Smooth muscle cell of the brain vasculature (primary cell): ENCODE data around the gene BABAM2.

ENCODE experiments used
- DNase-seq: peaks from one replicate; pipeline ENCODE4 v3.0.0-alpha.2; 2012; ENCODE audit warnings: low read depth, low spot score

BABAM2 gene

GRCh38 chr2:28162564-28162963 lies 272.0 kb downstream of the BABAM2 start:
- no peak for DNase-seq

GRCh38 chr2:28163028-28163427 lies 272.5 kb downstream of the BABAM2 start:
- DNase-seq: peak; percentile 26

GRCh38 chr2:28163627-28164279 lies 273.2 kb downstream of the BABAM2 start:
- DNase-seq: no peak

- DNase-seq: peak; percentile 20
These were observed 273.8 kb downstream of the BABAM2 start for GRCh38 chr2:28164280-28164801.

- DNase-seq: no peak
These were observed 274.6 kb downstream of the BABAM2 start for GRCh38 chr2:28165087-28165635.

GRCh38 chr2:28166956-28167355 lies 276.4 kb downstream of the BABAM2 start:
- DNase-seq: no peak

GRCh38 chr2:28168376-28168775 lies 277.8 kb downstream of the BABAM2 start:
- DNase-seq: no peak

- no peak for DNase-seq
These were observed 279.0 kb downstream of the BABAM2 start for GRCh38 chr2:28169492-28169891.

- DNase-seq: peak; percentile 21
These were observed 281.8 kb downstream of the BABAM2 start for GRCh38 chr2:28172114-28172898.

- no peak for DNase-seq
These were observed 282.8 kb downstream of the BABAM2 start for GRCh38 chr2:28173377-28173776.

- DNase-seq: no peak
These were observed 283.7 kb downstream of the BABAM2 start for GRCh38 chr2:28174211-28174610.

- no peak for DNase-seq
These were observed 284.5 kb downstream of the BABAM2 start for GRCh38 chr2:28175028-28175427.

GRCh38 chr2:28178946-28179345 lies 288.4 kb downstream of the BABAM2 start:
- no peak for DNase-seq

GRCh38 chr2:28181801-28182200 lies 291.3 kb downstream of the BABAM2 start:
- no peak for DNase-seq

GRCh38 chr2:28182348-28182747 lies 291.8 kb downstream of the BABAM2 start:
- no peak for DNase-seq

- DNase-seq: no peak
These were observed 294.6 kb downstream of the BABAM2 start for GRCh38 chr2:28185153-28185552.

GRCh38 chr2:28185891-28186290 lies 295.4 kb downstream of the BABAM2 start:
- no peak for DNase-seq

GRCh38 chr2:28187186-28187585 lies 296.7 kb downstream of the BABAM2 start:
- DNase-seq: no peak

GRCh38 chr2:28188436-28188835 lies 297.9 kb downstream of the BABAM2 start:
- no peak for DNase-seq

- no peak for DNase-seq
These were observed 303.3 kb downstream of the BABAM2 start for GRCh38 chr2:28193630-28194403.

- DNase-seq: no peak
These were observed 309.6 kb downstream of the BABAM2 start for GRCh38 chr2:28199995-28200679.
